ENCODE data around the gene GON4L.

GON4L gene

GRCh38 chr1:155858800-155859233 is 1.8 kb upstream of the GON4L start:
- peaks cover 22% of the 10 kb centered on the region for H3K27me3 Mint-ChIP-seq (ENCODE audit: low read depth, poor library complexity)
- no peaks in the 10 kb centered on the region for H3K9me3 Mint-ChIP-seq
- no peak for TF ChIP-seq CTCF (IDR thresholded peaks at IDR 0.05)
- DNase-seq = no peak
- peaks cover 32% of the 10 kb centered on the region for H3K4me1 Mint-ChIP-seq
- peak overlapping the region; percentile 82 for H3K4me3 Mint-ChIP-seq
- H3K36me3 Mint-ChIP-seq (ENCODE audit: low read depth) = peaks cover 14% of the 10 kb centered on the region
- H3K27ac Mint-ChIP-seq = no peak overlapping the region

GRCh38 chr1:155856257-155856974 is 598 bp downstream of the GON4L start:
- H3K4me3 Mint-ChIP-seq = peak overlapping the region; percentile 100
- H3K36me3 Mint-ChIP-seq (ENCODE audit: low read depth) = peaks cover 38% of the 10 kb centered on the region
- H3K27me3 Mint-ChIP-seq (ENCODE audit: low read depth, poor library complexity) = peaks cover 10% of the 10 kb centered on the region
- no peaks in the 10 kb centered on the region for H3K9me3 Mint-ChIP-seq
- no peak for TF ChIP-seq CTCF (IDR thresholded peaks at IDR 0.05)
- H3K4me1 Mint-ChIP-seq = peaks cover 24% of the 10 kb centered on the region
- H3K27ac Mint-ChIP-seq = peak overlapping the region; percentile 98
- no peak for DNase-seq

GRCh38 chr1:155850345-155850744 is 6.7 kb downstream of the GON4L start:
- peaks cover 88% of the 10 kb centered on the region for H3K36me3 Mint-ChIP-seq (ENCODE audit: low read depth)
- DNase-seq = no peak
- TF ChIP-seq CTCF (IDR thresholded peaks at IDR 0.05) = no peak
- peak overlapping the region; percentile 30 for H3K27ac Mint-ChIP-seq
- peaks cover 5% of the 10 kb centered on the region for H3K4me1 Mint-ChIP-seq
- no peaks in the 10 kb centered on the region for H3K27me3 Mint-ChIP-seq (ENCODE audit: low read depth, poor library complexity)
- no peak overlapping the region for H3K4me3 Mint-ChIP-seq
- H3K9me3 Mint-ChIP-seq = no peaks in the 10 kb centered on the region

GRCh38 chr1:155847823-155848529 is 9.0 kb downstream of the GON4L start:
- Mint-ChIP-seq H3K9me3 (no peaks in the 10 kb centered on the region), H3K4me1 (peaks cover 12% of the 10 kb centered on the region), H3K27me3 (ENCODE audit: low read depth, poor library complexity) (no peaks in the 10 kb centered on the region), H3K36me3 (ENCODE audit: low read depth) (peaks cover 88% of the 10 kb centered on the region), H3K4me3 (no peak overlapping the region), H3K27ac (no peak overlapping the region)
- DNase-seq = no peak
- no peak for TF ChIP-seq CTCF (IDR thresholded peaks at IDR 0.05)

GRCh38 chr1:155844860-155845421 is 12.1 kb downstream of the GON4L start:
- Mint-ChIP-seq H3K36me3 (ENCODE audit: low read depth) (peaks cover 64% of the 10 kb centered on the region), H3K4me3 (no peak overlapping the region), H3K27ac (peak overlapping the region; percentile 86), H3K27me3 (ENCODE audit: low read depth, poor library complexity) (no peaks in the 10 kb centered on the region), H3K9me3 (no peaks in the 10 kb centered on the region), H3K4me1 (peaks cover 7% of the 10 kb centered on the region)
- no peak for DNase-seq
- TF ChIP-seq CTCF (IDR thresholded peaks at IDR 0.05) = no peak

Data from nephron progenitor cell (in vitro differentiated cells).